ENCODE measurements around the gene NLRP7. TPM values are rescaled to one million over a fixed set of nuclear protein-coding genes. Genes with fewer than 3 reads are reported as not detected.

Gene NLRP7
- total and polyA plus RNA-seq, 11 donors = not detected

DNA sequence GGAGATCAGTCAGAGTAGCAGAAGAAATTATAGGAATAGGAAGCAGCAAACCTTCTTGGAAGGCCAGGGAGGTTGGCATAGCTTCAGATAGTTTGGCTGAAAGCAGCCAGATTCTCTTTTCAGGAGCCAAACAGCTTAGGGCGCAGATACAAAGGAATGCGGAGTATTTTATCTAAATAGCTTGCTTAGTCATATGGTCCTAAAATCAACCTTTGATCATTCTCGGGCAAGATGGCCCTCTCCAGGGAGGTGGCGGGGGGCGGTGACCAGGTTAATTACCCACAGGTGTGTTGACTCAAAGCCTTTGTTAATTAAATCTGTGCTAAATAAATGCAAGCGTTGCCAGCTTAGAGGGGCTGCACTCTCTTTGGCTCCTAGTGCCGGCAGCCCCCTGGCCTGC lies 53.9 kb downstream of the NLRP7 start:
- DNase-seq = no peak
- Histone ChIP-seq H3K27me3 (peaks cover 0 to 3% (median 0%) of the 10 kb centered on the region in 9 donors), H3K36me3 (no peaks in the 10 kb centered on the region), H3K4me1 (no peaks in the 10 kb centered on the region), H3K4me3 (no peak overlapping the region), H3K9me3 (no peaks in the 10 kb centered on the region), H3K27ac (no peak overlapping the region)
- WGBS, 4 donors = 28 to 40% (median 35%) methylated on average over 7 of the region's 7 CpGs
- intact Hi-C loops (cut with DNase I) = no loop called here
- no peak for TF ChIP-seq POLR2A (IDR thresholded peaks at IDR 0.05)
- TF ChIP-seq, protein P1, sequence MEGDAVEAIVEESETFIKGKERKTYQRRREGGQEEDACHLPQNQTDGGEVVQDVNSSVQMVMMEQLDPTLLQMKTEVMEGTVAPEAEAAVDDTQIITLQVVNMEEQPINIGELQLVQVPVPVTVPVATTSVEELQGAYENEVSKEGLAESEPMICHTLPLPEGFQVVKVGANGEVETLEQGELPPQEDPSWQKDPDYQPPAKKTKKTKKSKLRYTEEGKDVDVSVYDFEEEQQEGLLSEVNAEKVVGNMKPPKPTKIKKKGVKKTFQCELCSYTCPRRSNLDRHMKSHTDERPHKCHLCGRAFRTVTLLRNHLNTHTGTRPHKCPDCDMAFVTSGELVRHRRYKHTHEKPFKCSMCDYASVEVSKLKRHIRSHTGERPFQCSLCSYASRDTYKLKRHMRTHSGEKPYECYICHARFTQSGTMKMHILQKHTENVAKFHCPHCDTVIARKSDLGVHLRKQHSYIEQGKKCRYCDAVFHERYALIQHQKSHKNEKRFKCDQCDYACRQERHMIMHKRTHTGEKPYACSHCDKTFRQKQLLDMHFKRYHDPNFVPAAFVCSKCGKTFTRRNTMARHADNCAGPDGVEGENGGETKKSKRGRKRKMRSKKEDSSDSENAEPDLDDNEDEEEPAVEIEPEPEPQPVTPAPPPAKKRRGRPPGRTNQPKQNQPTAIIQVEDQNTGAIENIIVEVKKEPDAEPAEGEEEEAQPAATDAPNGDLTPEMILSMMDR (IDR thresholded peaks at IDR 0.05) = no peak
- ATAC-seq = no peak

DNA sequence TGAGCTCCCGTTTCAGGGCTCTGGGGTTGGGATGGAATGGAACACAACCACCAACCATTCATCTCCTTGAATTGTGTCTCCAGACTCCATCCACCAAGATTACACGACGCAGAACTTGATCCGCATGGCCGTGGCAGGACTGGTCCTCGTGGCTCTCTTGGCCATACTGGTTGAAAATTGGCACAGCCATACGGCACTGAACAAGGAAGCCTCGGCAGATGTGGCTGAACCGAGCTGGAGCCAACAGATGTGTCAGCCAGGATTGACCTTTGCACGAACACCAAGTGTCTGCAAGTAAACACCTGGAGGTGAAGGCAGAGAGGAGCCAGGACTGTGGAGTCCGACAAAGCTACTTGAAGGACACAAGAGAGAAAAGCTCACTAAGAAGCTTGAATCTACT lies 57.8 kb downstream of the NLRP7 start:
- no peak overlapping the region for H3K27ac ChIP-seq
- intact Hi-C loops (cut with DNase I) = no loop called here
- H3K9me3 ChIP-seq = no peaks in the 10 kb centered on the region
- WGBS, 4 donors = 80 to 85% (median 82%) methylated on average over 11 of the region's 11 CpGs
- peaks cover 0 to 24% (median 0%) of the 10 kb centered on the region in 9 donors for H3K27me3 ChIP-seq
- DNase-seq (no peak), ATAC-seq (no peak)
- no peak overlapping the region for H3K4me3 ChIP-seq
- no peaks in the 10 kb centered on the region for H3K4me1 ChIP-seq
- TF ChIP-seq POLR2A (IDR thresholded peaks at IDR 0.05) = no peak
- TF ChIP-seq, protein P1 (IDR thresholded peaks at IDR 0.05) = no peak
- no peaks in the 10 kb centered on the region for H3K36me3 ChIP-seq

DNA sequence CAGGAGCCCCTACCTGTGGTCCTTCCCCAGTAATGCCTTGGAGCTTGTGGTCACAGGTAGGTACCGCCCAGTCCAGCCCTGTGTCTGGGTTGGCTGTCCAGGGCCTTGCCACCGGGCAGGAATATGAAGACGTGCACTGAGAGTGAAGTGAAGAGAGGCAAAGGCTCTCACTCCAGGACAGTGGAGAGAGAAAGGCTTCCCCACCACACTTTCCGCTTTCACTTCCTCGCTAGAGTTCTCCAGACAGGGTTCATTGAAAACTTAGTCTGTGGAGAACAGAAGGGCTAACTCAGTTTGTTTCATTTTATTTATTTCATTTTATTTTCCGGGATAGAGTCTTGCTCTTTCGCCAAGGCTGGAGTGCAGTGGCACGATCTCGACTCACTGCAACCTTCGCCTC lies 59.1 kb downstream of the NLRP7 start:
- WGBS, 4 donors = 88 to 91% (median 89%) methylated on average over 10 of the region's 10 CpGs
- Histone ChIP-seq H3K27me3 (peaks cover 0 to 36% (median 0%) of the 10 kb centered on the region in 9 donors), H3K4me3 (no peak overlapping the region), H3K36me3 (no peaks in the 10 kb centered on the region), H3K27ac (no peak overlapping the region), H3K4me1 (no peaks in the 10 kb centered on the region), H3K9me3 (no peaks in the 10 kb centered on the region)
- intact Hi-C loops (cut with DNase I) = no loop called here
- ATAC-seq = no peak
- no peak for TF ChIP-seq POLR2A (IDR thresholded peaks at IDR 0.05)
- TF ChIP-seq, protein P1 (IDR thresholded peaks at IDR 0.05) = no peak
- no peak for DNase-seq

DNA sequence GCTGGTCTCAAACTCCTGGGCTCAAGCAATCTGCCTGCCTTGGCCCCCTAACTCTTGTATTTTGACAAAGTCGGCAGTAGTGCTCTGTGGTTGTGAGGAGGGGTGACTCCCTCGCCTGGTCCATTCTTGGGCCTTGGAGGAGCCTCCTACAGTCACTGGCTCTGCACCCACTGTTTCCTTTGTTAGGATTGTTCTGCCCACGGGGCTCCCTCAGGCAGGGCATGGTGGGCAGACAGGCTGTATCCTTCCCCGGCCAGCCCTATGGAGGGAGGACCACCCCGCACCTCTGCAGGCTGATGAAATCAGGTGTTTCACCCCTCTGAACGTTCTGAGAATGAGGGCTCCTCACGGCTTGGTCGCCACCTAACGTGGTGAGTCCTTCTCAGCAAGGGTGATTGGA lies 64.1 kb downstream of the NLRP7 start:
- 76 to 80% (median 78%) methylated on average over 6 to 9 of the region's 9 CpGs for WGBS, 4 donors
- intact Hi-C loops (cut with DNase I) = loop anchor here in 1 of 10 donors (5.0 kb wide), 1 partner anchor 619 kb away; no protein-coding TSS in a partner anchor
- H3K36me3 ChIP-seq = no peaks in the 10 kb centered on the region
- TF ChIP-seq, protein P1 (IDR thresholded peaks at IDR 0.05) = no peak
- no peak for TF ChIP-seq POLR2A (IDR thresholded peaks at IDR 0.05)
- ATAC-seq = no peak
- H3K4me3 ChIP-seq = no peak overlapping the region
- H3K4me1 ChIP-seq = no peaks in the 10 kb centered on the region
- H3K27ac ChIP-seq = no peak overlapping the region
- DNase-seq = no peak
- H3K9me3 ChIP-seq = no peaks in the 10 kb centered on the region
- H3K27me3 ChIP-seq = peaks cover 0 to 65% (median 9%) of the 10 kb centered on the region in 9 donors
